Fibroblast of skin of left quadriceps (primary cell): ENCODE results near the gene CALCOCO1.
"Not testable (repeated sequence)": the region's sequence is repeated elsewhere in the genome, so short reads cannot be mapped to it uniquely, and the experiment has no call there.

Experiments used
- DNase-seq, 2 experiments: peaks; one replicate each; pipeline ENCODE4 v3.0.0-alpha.2; 2013; ENCODE audit warnings: low read depth in 2 of 2

The CALCOCO1 gene

GRCh38 chr12:53698948-53699677 is 28.1 kb downstream of the CALCOCO1 start:
- DNase-seq, result no peak

GRCh38 chr12:53696655-53697331 is 30.5 kb downstream of the CALCOCO1 start:
- no peak for DNase-seq

GRCh38 chr12:53696285-53696654 is 31.0 kb downstream of the CALCOCO1 start:
- peak; percentile 35 to 41 for DNase-seq

- DNase-seq, result no peak
These were observed 31.8 kb downstream of the CALCOCO1 start for GRCh38 chr12:53695152-53696145.

- no peak for DNase-seq
These were observed 32.5 kb downstream of the CALCOCO1 start for GRCh38 chr12:53694756-53695151.

GRCh38 chr12:53688134-53688533 is 39.1 kb downstream of the CALCOCO1 start:
- DNase-seq, result no peak

GRCh38 chr12:53686436-53686835 is 40.8 kb downstream of the CALCOCO1 start:
- DNase-seq, result no peak

GRCh38 chr12:53684654-53685220 is 42.5 kb downstream of the CALCOCO1 start:
- DNase-seq, result no peak

GRCh38 chr12:53683983-53684382 is 43.3 kb downstream of the CALCOCO1 start:
- DNase-seq, result no peak

GRCh38 chr12:53683494-53683893 is 43.8 kb downstream of the CALCOCO1 start:
- no peak for DNase-seq

GRCh38 chr12:53680061-53680460 is 47.2 kb downstream of the CALCOCO1 start:
- not testable (repeated sequence) for DNase-seq

- DNase-seq, result no peak
These were observed 49.5 kb downstream of the CALCOCO1 start for GRCh38 chr12:53677800-53678148.

- peak in 1 of 2 experiments; percentile 40 for DNase-seq
These were observed 50.0 kb downstream of the CALCOCO1 start for GRCh38 chr12:53677016-53677799.

- DNase-seq, result no peak
These were observed 50.6 kb downstream of the CALCOCO1 start for GRCh38 chr12:53676656-53677015.

GRCh38 chr12:53675701-53676607 is 51.3 kb downstream of the CALCOCO1 start, which contains the start of gene ATP5MC2:
TSS of gene ATP5MC2 (minus strand) at chr12:53676083. CDS start at chr12:53672614, 3,469 bp downstream.
- DNase-seq, result peak; percentile 97

- DNase-seq, result no peak
These were observed 52.1 kb downstream of the CALCOCO1 start for GRCh38 chr12:53674977-53675700.

GRCh38 chr12:53670971-53671370 is 56.3 kb downstream of the CALCOCO1 start:
- no peak for DNase-seq

GRCh38 chr12:53670308-53670707 is 56.9 kb downstream of the CALCOCO1 start:
- no peak for DNase-seq

- DNase-seq, result no peak
These were observed 60.2 kb downstream of the CALCOCO1 start for GRCh38 chr12:53667080-53667479.
